H1 (cell line): Measurements from ENCODE around the gene CPSF2. TPM values are rescaled to one million over a fixed set of nuclear protein-coding genes. Genes with fewer than 3 reads are reported as not detected.

ENCODE experiments used
- CTCF ChIA-PET: fragments of 300-600 bp; sonication (Branson Sonifier 250); formaldehyde crosslinking; loops from one replicate; lab custom pipeline; 2021; ENCODE audit not compliant: partially characterized antibody; lab: Charles Lee
- POLR2A ChIA-PET: fragments of 300-600 bp; sonication (Branson Sonifier 250); formaldehyde crosslinking; loops from one replicate; lab custom pipeline; 2021; ENCODE audit warnings: inconsistent platforms; ENCODE audit not compliant: partially characterized antibody; lab: Charles Lee
- DNase-seq, 2 experiments: peaks; one replicate each; pipeline versions ENCODE4 v3.0.0 to v3.0.0-alpha.2; 2010 to 2022; ENCODE audit warnings: low spot score in 2 of 2, low read depth in 1 of 2, mixed read lengths in 1 of 2
- FAIRE-seq: peaks from 2 replicates; lab custom pipeline; 2011; peaks lifted over from hg19 to GRCh38; lab: Jason Lieb, UNC
- H2AFZ ChIP-seq: 2 replicates; pipeline ENCODE4 v1.8.1; 2012; ENCODE audit warnings: low read length, inconsistent platforms
- H2AK5ac ChIP-seq: 2 replicates; pipeline ENCODE4 v1.6.1; 2013; ENCODE audit warnings: low read depth, low read length
- H2BK120ac ChIP-seq: replicated peaks from 2 replicates; pipeline ENCODE3; 2013; ENCODE audit warnings: low read depth, low read length, inconsistent platforms
- H2BK12ac ChIP-seq: 2 replicates; pipeline ENCODE4 v1.6.1; 2013; ENCODE audit warnings: low read depth, low read length
- H2BK15ac ChIP-seq: 2 replicates; pipeline ENCODE4 v1.6.1; 2013; ENCODE audit warnings: low read length
- H2BK20ac ChIP-seq: 2 replicates; pipeline ENCODE4 v1.6.1; 2013; ENCODE audit warnings: low read length
- H2BK5ac ChIP-seq: 2 replicates; pipeline ENCODE4 v1.6.1; 2013; ENCODE audit warnings: low read depth, low read length
- H3K14ac ChIP-seq: 2 replicates; pipeline ENCODE4 v1.6.1; 2013; ENCODE audit warnings: inconsistent platforms; ENCODE audit not compliant: insufficient read length
- H3K18ac ChIP-seq: 2 replicates; pipeline ENCODE4 v1.6.1; 2013; ENCODE audit warnings: low read length; ENCODE audit errors: extremely low read depth
- H3K23ac ChIP-seq: 2 replicates; pipeline ENCODE4 v1.6.1; 2013; ENCODE audit warnings: inconsistent platforms; ENCODE audit not compliant: insufficient read length
- H3K23me2 ChIP-seq: 2 replicates; pipeline ENCODE4 v1.6.1; 2013; ENCODE audit warnings: low read depth, low read length
- H3K27ac ChIP-seq: 2 replicates; pipeline ENCODE4 v1.6.1; 2011; ENCODE audit warnings: low read depth, low read length, inconsistent platforms
- H3K27me3 ChIP-seq, 4 experiments: replicated peaks in 1 of 4; 1 replicate in 1 of 4; 2 replicates in 3 of 4; pipeline versions ENCODE4 v1.6.1 to v1.8.1; 2011 to 2013; ENCODE audit warnings: low read length in 3 of 4, mild to moderate bottlenecking in 3 of 4, inconsistent platforms in 2 of 4, mixed read lengths in 2 of 4, moderate library complexity in 1 of 4; ENCODE audit not compliant: control insufficient read depth in 3 of 4, insufficient read depth in 3 of 4; ENCODE audit errors: extremely low read depth in 1 of 4
- H3K36me3 ChIP-seq, 4 experiments: 2 replicates each; pipeline versions ENCODE4 v1.6.1 to v1.8.1; 2011 to 2013; ENCODE audit warnings: mild to moderate bottlenecking in 4 of 4, low read length in 3 of 4, moderate library complexity in 2 of 4, control low read depth in 1 of 4, inconsistent platforms in 1 of 4; ENCODE audit not compliant: insufficient read depth in 4 of 4, control insufficient read depth in 2 of 4
- H3K4ac ChIP-seq: replicated peaks from 2 replicates; pipeline ENCODE3; 2013; ENCODE audit warnings: low read length, low read depth, mixed read lengths, inconsistent platforms; ENCODE audit not compliant: insufficient read length
- H3K4me1 ChIP-seq, 4 experiments: replicated peaks in 1 of 4; 1 replicate in 1 of 4; 2 replicates in 3 of 4; pipeline versions ENCODE4 v1.6.1 to v1.8.1; 2011 to 2013; ENCODE audit warnings: low read length in 3 of 4, inconsistent platforms in 2 of 4, mixed read lengths in 1 of 4; ENCODE audit not compliant: insufficient read depth in 4 of 4, control insufficient read depth in 3 of 4
- H3K4me2 ChIP-seq, 2 experiments: 2 replicates each; pipeline versions ENCODE4 v1.6.1 to v1.8.1; 2011 to 2013; ENCODE audit warnings: low read depth in 2 of 2, low read length in 2 of 2, control low read depth in 1 of 2, inconsistent platforms in 1 of 2, mild to moderate bottlenecking in 1 of 2; ENCODE audit not compliant: insufficient read depth in 1 of 2
- H3K4me3 ChIP-seq, 4 experiments: fragments of 200-600, 300-600 bp in 1 of 4; sonication (generic), shearing (Covaris generic), sonication (Bioruptor Twin) in 1 of 4; 2 replicates each; pipeline versions ENCODE4 v1.5.1 to v1.8.1; 2011 to 2016; ENCODE audit warnings: low read length in 4 of 4, low read depth in 3 of 4, control low read depth in 2 of 4, inconsistent platforms in 2 of 4, mild to moderate bottlenecking in 2 of 4, mixed read lengths in 1 of 4, moderate library complexity in 1 of 4; ENCODE audit not compliant: insufficient read depth in 2 of 4; ENCODE audit errors: extremely low read depth in 1 of 4
- H3K56ac ChIP-seq: replicated peaks from 2 replicates; pipeline ENCODE3; 2013; ENCODE audit warnings: low read depth, mild to moderate bottlenecking, mixed read lengths, low read length, inconsistent platforms; ENCODE audit not compliant: insufficient read length
- H3K79me1 ChIP-seq: 2 replicates; pipeline ENCODE4 v1.6.1; 2013; ENCODE audit warnings: low read depth, low read length, control low read depth
- H3K79me2 ChIP-seq, 2 experiments: 2 replicates each; pipeline versions ENCODE4 v1.6.1 to v1.8.1; 2012 to 2013; ENCODE audit warnings: low read length in 2 of 2, mild to moderate bottlenecking in 2 of 2, inconsistent platforms in 1 of 2; ENCODE audit not compliant: insufficient read depth in 2 of 2, control insufficient read depth in 1 of 2
- H3K9ac ChIP-seq, 4 experiments: replicated peaks in 1 of 4; 1 replicate in 1 of 4; 2 replicates in 3 of 4; pipeline versions ENCODE4 v1.6.1 to v1.8.1; 2011 to 2013; ENCODE audit warnings: low read depth in 3 of 4, low read length in 3 of 4, control low read depth in 2 of 4, mild to moderate bottlenecking in 2 of 4, moderate library complexity in 2 of 4, inconsistent platforms in 1 of 4; ENCODE audit errors: extremely low read depth in 1 of 4
- H3K9me3 ChIP-seq, 2 experiments: 2 replicates each; pipeline versions ENCODE4 v1.6.1 to v1.8.1; 2012 to 2013; ENCODE audit warnings: mild to moderate bottlenecking in 2 of 2, moderate library complexity in 2 of 2, control low read depth in 1 of 2, inconsistent platforms in 1 of 2, low read depth in 1 of 2, low read length in 1 of 2, mixed read lengths in 1 of 2; ENCODE audit not compliant: insufficient read depth in 2 of 2
- H4K20me1 ChIP-seq, 2 experiments: replicated peaks in 1 of 2; 2 replicates each; pipeline versions ENCODE3 to v1.8.1; 2011 to 2013; ENCODE audit warnings: inconsistent platforms in 2 of 2, low read length in 2 of 2, mild to moderate bottlenecking in 1 of 2; ENCODE audit not compliant: insufficient read depth in 2 of 2, control insufficient read depth in 1 of 2
- H4K5ac ChIP-seq: 2 replicates; pipeline ENCODE4 v1.6.1; 2013; ENCODE audit warnings: low read length, low read depth, mixed read lengths, inconsistent platforms; ENCODE audit not compliant: insufficient read length
- H4K8ac ChIP-seq: 2 replicates; pipeline ENCODE4 v1.8.0; 2013; ENCODE audit warnings: mild to moderate bottlenecking, moderate library complexity, low read length, inconsistent platforms; ENCODE audit not compliant: insufficient read depth; ENCODE audit errors: extremely low read depth
- H4K91ac ChIP-seq: replicated peaks from 2 replicates; pipeline ENCODE3; 2013; ENCODE audit warnings: low read length, mixed read lengths, inconsistent platforms; ENCODE audit not compliant: insufficient read length
- ASH2L ChIP-seq: fragments of 200-600, 300-600 bp; sonication (generic); IDR thresholded peaks from one replicate; pipeline ENCODE4 v1.7.1; 2017; ENCODE audit warnings: low read length
- MAX ChIP-seq: IDR thresholded peaks from 2 replicates; pipeline ENCODE4 v1.6.1; 2012; ENCODE audit warnings: inconsistent platforms
- POLR2A ChIP-seq, 2 experiments: IDR thresholded peaks; 1 replicate in 1 of 2; 2 replicates in 1 of 2; pipeline ENCODE4 v1.6.1; 2011; ENCODE audit warnings: low read depth in 2 of 2, low read length in 2 of 2, mild to moderate bottlenecking in 2 of 2; ENCODE audit errors: control extremely low read depth in 1 of 2
- RXRA ChIP-seq: IDR thresholded peaks from 2 replicates; pipeline ENCODE4 v1.6.1; 2011; ENCODE audit warnings: low read depth, mild to moderate bottlenecking, low read length, moderate library complexity; ENCODE audit not compliant: insufficient read depth
- WGBS, 2 experiments: shearing (Covaris generic) in 1 of 2; methylation state at CpG; one replicate each; pipeline versions ENCODE4 v1.1.6 to v1.1.7; 2013 to 2015; ENCODE audit warnings: low lambda C conversion rate in 2 of 2, mixed read lengths in 2 of 2, inconsistent platforms in 1 of 2, low coverage in 1 of 2, missing lambda C conversion rate in 1 of 2; ENCODE audit not compliant: insufficient replicate concordance in 2 of 2, insufficient coverage in 1 of 2, insufficient read length in 1 of 2; ENCODE audit errors: extremely low coverage in 1 of 2, missing lambda C conversion rate in 1 of 2; 5-methylcytosine and 5-hydroxymethylcytosine counted together
- polyA plus RNA-seq, 7 experiments: library from polyadenylated mRNA; depleted of rRNA in 3 of 7; stranded (reverse) in 5 of 7; unstranded in 2 of 7; fragments of >200 nt in 5 of 7; fragments of 200-250 nt in 2 of 7; gene quantifications; 1 replicate in 5 of 7; 2 replicates in 1 of 7; 4 replicates in 1 of 7; pipeline versions ENCODE4 v1.2.1 to v1.2.3, GENCODE V29; 2011 to 2013; ENCODE audit warnings: missing spikeins in 2 of 7, mixed read lengths in 2 of 7
- total RNA-seq: library from RNA; stranded (reverse); fragmentation: NEBNext Ultra II Directional; extraction: Animal tissue kit (Norgen Biotek cat#: 25700); gene quantifications from 2 replicates; pipeline ENCODE4 v1.2.1, GENCODE V29; 2021

CPSF2 gene
- total and polyA plus RNA-seq, 2 of the 8 experiments (the other 6 are each of a cell fraction or from before 2014, with no cell fraction given), result 11.3 to 130 TPM

- Histone ChIP-seq H3K4me3 (peak overlapping the region; percentile 87 to 100 (median 98)), H3K4me1 (peaks cover 0 to 3% (median 0%) of the 10 kb centered on the region in 4 experiments; a peak in 2 of 7 replicates), H4K8ac (peak overlapping the region; percentile 99), H3K4me2 (peak overlapping the region; percentile 77 to 89), H3K23me2 (peaks cover 6% of the 10 kb centered on the region; the same call in 1 of the 2 replicates), H4K20me1 (no peaks in the 10 kb centered on the region), H3K56ac (peak overlapping the region; percentile 99), H3K9me3 (no peaks in the 10 kb centered on the region), H3K27ac (peak overlapping the region; percentile 97), H2BK20ac (no peak overlapping the region), H3K27me3 (no peaks in the 10 kb centered on the region), H3K79me1 (0 out of 2 replicates have a peak, but pooled peaks cover 5% of the 10 kb centered on the region), H3K79me2 (peaks cover 0 to 47% of the 10 kb centered on the region in 2 experiments; a peak in 3 of 4 replicates), H3K14ac (no peak overlapping the region), H3K4ac (peak overlapping the region; percentile 2), H2BK12ac (peak overlapping the region; percentile 63), H2BK5ac (peak overlapping the region; percentile 98), H3K18ac (peak overlapping the region; percentile 98), H2AK5ac (peak overlapping the region; percentile 60), H2BK120ac (no peak overlapping the region), H3K9ac (peak overlapping the region; percentile 94 to 98 (median 97)), H3K23ac (no peak overlapping the region), H4K91ac (peak overlapping the region; percentile 95), H2AFZ (peak overlapping the region; percentile 87; the same call in 1 of the 2 replicates), H2BK15ac (no peak overlapping the region), H4K5ac (peak overlapping the region; percentile 100), H3K36me3 (peaks cover 2 to 50% (median 14%) of the 10 kb centered on the region in 4 experiments; a peak in 6 of 8 replicates)
- TF ChIP-seq ASH2L (peak; percentile 14), MAX (0 out of 2 replicates have a peak, but pooled peaks have one; percentile 12), RXRA (no peak), POLR2A (IDR thresholded peaks at IDR 0.05; ENCODE audit: control extremely low read depth in 1 of 2, low read depth in 2 of 2, low read length in 2 of 2) (peak in 1 of 2 experiments; percentile 39; a peak in 1 of 3 replicates)
- no peak for FAIRE-seq
- DNase-seq, result no peak
- CTCF ChIA-PET, result interaction anchor here (0.5 to 5.4 kb wide), 4 partner anchors 15 to 344 kb away, joined by 3 to 45 read pairs (median 3); partner anchors contain the start of gene ATXN3
- WGBS, 2 experiments, result 3% methylated on average over 21 of the region's 22 CpGs; no CpG with 5 or more reads in 1 of the 2 experiments
- POLR2A ChIA-PET, result interaction anchor here (0.7 to 5.0 kb wide), 13 partner anchors 8 to 613 kb away, joined by 3 to 66 read pairs (median 4); partner anchors contain the start of genes ATXN3 and TRIP11
These were observed 545 bp downstream of the CPSF2 start for GRCh38 chr14:92122351-92122677.
